GM23248 (cell line): ENCODE data around the gene MITF.

Experiments
- EZH2 ChIP-seq: fragments of 200-600 bp; sonication (generic); IDR thresholded peaks from 2 replicates; pipeline ENCODE4 v1.6.1; 2018; ENCODE audit warnings: antibody characterized with exemption, mild to moderate bottlenecking; ENCODE audit not compliant: insufficient read depth, poor library complexity, severe bottlenecking
- EZH2phosphoT487 ChIP-seq: fragments of 200-600 bp; sonication (generic); IDR thresholded peaks from 2 replicates; pipeline ENCODE4 v1.6.1; 2018; ENCODE audit warnings: antibody characterized with exemption, moderate library complexity, mild to moderate bottlenecking, low read depth; ENCODE audit not compliant: insufficient read depth

- no peak for TF ChIP-seq EZH2
- no peak for TF ChIP-seq EZH2phosphoT487
Measured at GRCh38 chr3:69791106-69791505, 51.8 kb downstream of the MITF start.
